Stomach (tissue), 9 donors: ENCODE measurements around the gene AARSD1. TPM values are rescaled to one million over a fixed set of nuclear protein-coding genes. Genes with fewer than 3 reads are reported as not detected.

ENCODE experiments used
- DNase-seq, 2 donors: peaks; one replicate each; pipeline versions ENCODE4 v3.0.0 to v3.0.0-alpha.2; 2013 to 2019
- H3K27ac ChIP-seq, 5 donors: fragments of 200-600 bp in 4 of 5; sonication (generic) in 4 of 5; one replicate each; pipeline ENCODE4 v1.5.1; 2013 to 2019; ENCODE audit warnings: mild to moderate bottlenecking in 1 of 5, moderate library complexity in 1 of 5
- H3K27me3 ChIP-seq, 3 donors: fragments of 200-600 bp; sonication (generic); one replicate each; pipeline ENCODE4 v1.5.1; 2017 to 2019; ENCODE audit warnings: mixed run types in 1 of 3
- H3K36me3 ChIP-seq, 4 donors: fragments of 200-600 bp; sonication (generic); 1 replicate in 3 of 4; 2 replicates in 1 of 4; pipeline ENCODE4 v1.5.1; 2016 to 2019
- H3K4me1 ChIP-seq, 4 donors: fragments of 200-600 bp; sonication (generic); one replicate each; pipeline ENCODE4 v1.5.1; 2016 to 2019
- H3K4me3 ChIP-seq, 4 donors: fragments of 200-600 bp; sonication (generic) in 3 of 4; one replicate each; pipeline ENCODE4 v1.5.1; 2016 to 2019; ENCODE audit warnings: mild to moderate bottlenecking in 1 of 4
- H3K9me3 ChIP-seq, 4 donors: fragments of 200-600 bp; sonication (generic); one replicate each; pipeline ENCODE4 v1.5.1; 2016 to 2019
- CTCF ChIP-seq, 7 experiments: fragments of 450-650 bp in 4 of 7; fragments of 200-600 bp in 3 of 7; sonication (generic) in 3 of 7; IDR thresholded peaks; one replicate each; pipeline ENCODE4 v1.5.1; 2016 to 2019; ENCODE audit warnings: antibody characterized with exemption in 7 of 7, control low read depth in 2 of 7, mild to moderate bottlenecking in 1 of 7
- EP300 ChIP-seq: sonication (generic); formaldehyde crosslinking; IDR thresholded peaks from one replicate; pipeline ENCODE4 v1.6.1; 2017; ENCODE audit warnings: antibody characterized with exemption
- POLR2A ChIP-seq, 4 donors: fragments of 450-650 bp; IDR thresholded peaks; one replicate each; pipeline ENCODE4 v1.6.1; 2016; ENCODE audit warnings: antibody characterized with exemption in 4 of 4, control low read depth in 2 of 4, mild to moderate bottlenecking in 1 of 4, moderate library complexity in 1 of 4
- POLR2AphosphoS5 ChIP-seq, 3 donors: sonication (generic); formaldehyde crosslinking; IDR thresholded peaks; one replicate each; pipeline ENCODE4 v1.6.1; 2016; ENCODE audit warnings: antibody characterized with exemption in 3 of 3
- WGBS, 5 donors: extraction: QIAGEN DNeasy Blood & Tissue Kit in 3 of 5; methylation state at CpG; one replicate each; pipeline versions ENCODE4 v1.1.5 to v1.1.7; 2013 to 2018; 5-methylcytosine and 5-hydroxymethylcytosine counted together
- intact Hi-C: fragments of 100-400 bp; cut with DNase I; formaldehyde crosslinking; loops from one replicate; pipeline ENCODE4 v1.15.1; 2023; ENCODE audit warnings: low total_unique reads
- polyA plus RNA-seq, 3 donors: library from polyadenylated mRNA; stranded (reverse); fragments of 200-250 nt; gene quantifications; one replicate each; pipeline ENCODE4 v1.2.3, GENCODE V29; 2013
- total RNA-seq, 5 donors: library from RNA; depleted of rRNA; stranded (reverse); fragments of >200 nt; gene quantifications; one replicate each; pipeline versions ENCODE4 v1.1.0 to v1.2.3, GENCODE V29; 2014 to 2016
- donor health status: healthy with polysubstance abuse.
- donor health status: Bipolar disorder and iron deficiency.
- donor health status: healthy.

The AARSD1 gene
- total and polyA plus RNA-seq, 8 donors: 6.4 to 64.0 (median 35.6) TPM

GRCh38 chr17:42967925-42968324 lies 3.7 kb upstream of the AARSD1 start:
- H3K4me3 ChIP-seq: no peak overlapping the region
- peaks cover 5 to 19% (median 16%) of the 10 kb centered on the region in 4 donors for H3K4me1 ChIP-seq
- DNase-seq: no peak
- intact Hi-C loops: no loop called here
- no peak for TF ChIP-seq EP300
- no peak for TF ChIP-seq POLR2A (IDR thresholded peaks at IDR 0.05)
- TF ChIP-seq POLR2AphosphoS5 (IDR thresholded peaks at IDR 0.05): no peak
- no peak for TF ChIP-seq CTCF (IDR thresholded peaks at IDR 0.05)
- no peaks in the 10 kb centered on the region for H3K27me3 ChIP-seq
- H3K27ac ChIP-seq: no peak overlapping the region
- WGBS, 5 donors: 42 to 69% (median 50%) methylated on average over 1 of the region's 1 CpG
- peaks cover 0 to 4% (median under 1%) of the 10 kb centered on the region in 4 donors for H3K36me3 ChIP-seq
- H3K9me3 ChIP-seq: no peaks in the 10 kb centered on the region

- Histone ChIP-seq H3K9me3 (no peaks in the 10 kb centered on the region), H3K27ac (peak overlapping the region in 3 of 5 donors; percentile 25 to 29 (median 28)), H3K27me3 (no peaks in the 10 kb centered on the region), H3K36me3 (peaks cover 59 to 98% (median 96%) of the 10 kb centered on the region in 4 donors), H3K4me1 (peaks cover 0 to 8% (median 6%) of the 10 kb centered on the region in 4 donors), H3K4me3 (no peak overlapping the region)
- intact Hi-C loops: loop anchor here (10.0 kb wide), 1 partner anchor 249 kb away; no protein-coding TSS in a partner anchor
- TF ChIP-seq EP300 (no peak), POLR2AphosphoS5 (IDR thresholded peaks at IDR 0.05) (peak in 1 of 3 donors; percentile 21), POLR2A (IDR thresholded peaks at IDR 0.05) (no peak), CTCF (IDR thresholded peaks at IDR 0.05) (no peak)
- DNase-seq: peak; percentile 84 to 87
- WGBS, 5 donors: 30 to 76% (median 44%) methylated on average over 1 of the region's 1 CpG
Observed at GRCh38 chr17:42953669-42954068, 10.6 kb downstream of the AARSD1 start.

GRCh38 chr17:42950044-42950783 lies 14.0 kb downstream of the AARSD1 start:
- TF ChIP-seq EP300: no peak
- no peak for TF ChIP-seq POLR2AphosphoS5 (IDR thresholded peaks at IDR 0.05)
- no peak for TF ChIP-seq POLR2A (IDR thresholded peaks at IDR 0.05)
- TF ChIP-seq CTCF (IDR thresholded peaks at IDR 0.05): no peak
- peaks cover 44 to 75% (median 73%) of the 10 kb centered on the region in 4 donors for H3K36me3 ChIP-seq
- H3K4me3 ChIP-seq: no peak overlapping the region
- WGBS, 5 donors: 85 to 93% (median 88%) methylated on average over 13 of the region's 13 CpGs
- H3K27ac ChIP-seq: no peak overlapping the region
- peaks cover 0 to 22% (median 6%) of the 10 kb centered on the region in 4 donors for H3K4me1 ChIP-seq
- DNase-seq: no peak
- intact Hi-C loops: loop anchor here (10.0 kb wide), 1 partner anchor 245 kb away; no protein-coding TSS in a partner anchor
- H3K9me3 ChIP-seq: no peaks in the 10 kb centered on the region
- H3K27me3 ChIP-seq: no peaks in the 10 kb centered on the region

GRCh38 chr17:42946812-42947211 lies 17.4 kb downstream of the AARSD1 start:
- Histone ChIP-seq H3K27ac (no peak overlapping the region), H3K27me3 (no peaks in the 10 kb centered on the region), H3K4me3 (no peak overlapping the region), H3K9me3 (no peaks in the 10 kb centered on the region), H3K4me1 (peaks cover 0 to 15% (median 0%) of the 10 kb centered on the region in 4 donors), H3K36me3 (peaks cover 17 to 41% (median 39%) of the 10 kb centered on the region in 4 donors)
- DNase-seq: no peak
- intact Hi-C loops: no loop called here
- 93 to 100% (median 94%) methylated on average over 1 of the region's 1 CpG for WGBS, 5 donors
- TF ChIP-seq POLR2AphosphoS5 (IDR thresholded peaks at IDR 0.05): no peak
- no peak for TF ChIP-seq EP300
- TF ChIP-seq POLR2A (IDR thresholded peaks at IDR 0.05): no peak
- no peak for TF ChIP-seq CTCF (IDR thresholded peaks at IDR 0.05)
